SU-DHL-6 (cell line): ENCODE measurements around the gene ADCY5.

Source experiments
- H2AFZ ChIP-seq: fragments of 200-600 bp; sonication (generic); 2 replicates; pipeline ENCODE4 v1.6.1; 2014; ENCODE audit warnings: low read depth, mild to moderate bottlenecking, moderate library complexity, mixed read lengths, antibody characterized with exemption, low read length; ENCODE audit not compliant: severe bottlenecking
- H3F3A ChIP-seq: fragments of 200-600 bp; shearing (Covaris generic); 2 replicates; pipeline ENCODE4 v1.6.0; 2016; ENCODE audit warnings: antibody characterized with exemption, mild to moderate bottlenecking; ENCODE audit not compliant: insufficient read depth
- H3K27ac ChIP-seq: fragments of 200-600 bp; sonication (generic); 2 replicates; pipeline ENCODE4 v1.5.1; 2016; ENCODE audit warnings: low read depth, mild to moderate bottlenecking, low read length, moderate library complexity, mixed read lengths
- H3K27me3 ChIP-seq: fragments of 200-600 bp; sonication (generic), shearing (Covaris generic); 2 replicates; pipeline ENCODE4 v1.6.0; 2014; ENCODE audit warnings: mild to moderate bottlenecking, low read length
- H3K36me3 ChIP-seq: fragments of 200-600 bp; sonication (generic); 2 replicates; pipeline ENCODE4 v1.6.1; 2014; ENCODE audit warnings: mild to moderate bottlenecking, low read length, mixed read lengths
- H3K4me2 ChIP-seq: fragments of 300-600, 200-600 bp; shearing (Covaris generic), sonication (generic); 2 replicates; pipeline ENCODE4 v1.6.0; 2014; ENCODE audit warnings: low read length, low read depth, mild to moderate bottlenecking; ENCODE audit not compliant: poor library complexity, severe bottlenecking
- H3K4me3 ChIP-seq: fragments of 200-600 bp; sonication (generic); 2 replicates; pipeline ENCODE4 v1.5.1; 2014; ENCODE audit warnings: antibody characterized with exemption, low read length, mild to moderate bottlenecking, mixed read lengths; ENCODE audit not compliant: insufficient read depth, poor library complexity, severe bottlenecking
- H3K79me2 ChIP-seq: fragments of 200-600 bp; sonication (generic); 2 replicates; pipeline ENCODE4 v1.6.1; 2014; ENCODE audit warnings: mild to moderate bottlenecking, low read length, moderate library complexity; ENCODE audit not compliant: insufficient read depth
- H3K9ac ChIP-seq: fragments of 200-600 bp; sonication (generic); 2 replicates; pipeline ENCODE4 v1.7.0; 2014; ENCODE audit warnings: mild to moderate bottlenecking, low read length
- H3K9me2 ChIP-seq: fragments of 200-600 bp; sonication (generic); replicated peaks from 2 replicates; pipeline ENCODE4 v1.6.1; 2014; ENCODE audit warnings: low read length; ENCODE audit not compliant: insufficient read depth
- H3K9me3 ChIP-seq: fragments of 200-600 bp; sonication (generic); 2 replicates; pipeline ENCODE4 v1.6.1; 2014; ENCODE audit warnings: low read length, mixed read lengths; ENCODE audit not compliant: insufficient read depth
- H4K20me1 ChIP-seq: fragments of 200-600 bp; sonication (generic); 2 replicates; pipeline ENCODE4 v1.6.1; 2014; ENCODE audit warnings: low read depth, mild to moderate bottlenecking, antibody characterized with exemption, low read length, moderate library complexity, mixed read lengths
- CTCF ChIP-seq: fragments of 200-600 bp; sonication (generic); IDR thresholded peaks from one replicate; pipeline ENCODE4 v1.5.1; 2017; ENCODE audit warnings: antibody characterized with exemption, mild to moderate bottlenecking, low read length, moderate library complexity; ENCODE audit not compliant: insufficient read depth, poor library complexity, severe bottlenecking
- EZH2phosphoT487 ChIP-seq: fragments of 200-600 bp; sonication (generic), shearing (Covaris generic); conservative IDR thresholded peaks from 2 replicates; pipeline ENCODE4 v1.6.1; 2018; ENCODE audit warnings: mild to moderate bottlenecking, antibody characterized with exemption, low read length, moderate library complexity, mixed read lengths

Gene ADCY5

GRCh38 chr3:123285066-123285465 lies 163.8 kb downstream of the ADCY5 start:
- Histone ChIP-seq H3K79me2 (no peaks in the 10 kb centered on the region), H3K9me2 (no peaks in the 10 kb centered on the region), H3K4me3 (no peak overlapping the region), H3K4me2 (no peak overlapping the region), H3K36me3 (no peaks in the 10 kb centered on the region), H2AFZ (no peak overlapping the region), H3K9me3 (no peaks in the 10 kb centered on the region), H3K27ac (no peak overlapping the region), H3F3A (no peaks in the 10 kb centered on the region), H3K27me3 (no peaks in the 10 kb centered on the region), H3K9ac (no peak overlapping the region), H4K20me1 (no peaks in the 10 kb centered on the region; the same call in 1 of the 2 replicates)
- TF ChIP-seq CTCF (no peak), EZH2phosphoT487 (no peak)

- Histone ChIP-seq H3K9ac (no peak overlapping the region), H4K20me1 (no peaks in the 10 kb centered on the region; the same call in 1 of the 2 replicates), H3K9me3 (no peaks in the 10 kb centered on the region), H3K4me2 (no peak overlapping the region), H3K4me3 (no peak overlapping the region), H3K79me2 (no peaks in the 10 kb centered on the region), H3K27me3 (no peaks in the 10 kb centered on the region), H3K9me2 (no peaks in the 10 kb centered on the region), H3F3A (no peaks in the 10 kb centered on the region), H3K36me3 (no peaks in the 10 kb centered on the region), H3K27ac (no peak overlapping the region), H2AFZ (no peak overlapping the region)
- TF ChIP-seq EZH2phosphoT487 (no peak), CTCF (no peak)
These were observed 164.4 kb downstream of the ADCY5 start for GRCh38 chr3:123284399-123285010.

- no peak for TF ChIP-seq CTCF
- no peak for TF ChIP-seq EZH2phosphoT487
- Histone ChIP-seq H3K27ac (no peak overlapping the region), H4K20me1 (no peaks in the 10 kb centered on the region; the same call in 1 of the 2 replicates), H3K79me2 (no peaks in the 10 kb centered on the region), H2AFZ (no peak overlapping the region), H3K4me3 (no peak overlapping the region), H3K27me3 (no peaks in the 10 kb centered on the region), H3K9me3 (no peaks in the 10 kb centered on the region), H3K9me2 (no peaks in the 10 kb centered on the region), H3K36me3 (no peaks in the 10 kb centered on the region), H3F3A (no peaks in the 10 kb centered on the region), H3K4me2 (no peak overlapping the region), H3K9ac (no peak overlapping the region)
These were observed 165.1 kb downstream of the ADCY5 start for GRCh38 chr3:123283657-123284398.
